ENCODE results near the gene STAT5A. TPM values are rescaled to one million over a fixed set of nuclear protein-coding genes. Genes with fewer than 3 reads are reported as not detected.

Gene STAT5A
- total RNA-seq, 6 experiments from 2014 or later: 4.8 to 11.5 (median 7.7) TPM

- Histone ChIP-seq H3K4me3 (no peak overlapping the region), H3K27me3 (no peaks in the 10 kb centered on the region), H3K36me3 (no peaks in the 10 kb centered on the region), H3K27ac (no peak overlapping the region), H3K9me3 (no peaks in the 10 kb centered on the region), H3K4me1 (peaks cover 0 to 6% (median 2%) of the 10 kb centered on the region in 4 donors)
- no peak for ATAC-seq
- WGBS (ENCODE audit: insufficient coverage, low coverage, low lambda C conversion rate, missing lambda C conversion rate): 91% methylated on average over 4 of the region's 7 CpGs
- TF ChIP-seq, protein P1, sequence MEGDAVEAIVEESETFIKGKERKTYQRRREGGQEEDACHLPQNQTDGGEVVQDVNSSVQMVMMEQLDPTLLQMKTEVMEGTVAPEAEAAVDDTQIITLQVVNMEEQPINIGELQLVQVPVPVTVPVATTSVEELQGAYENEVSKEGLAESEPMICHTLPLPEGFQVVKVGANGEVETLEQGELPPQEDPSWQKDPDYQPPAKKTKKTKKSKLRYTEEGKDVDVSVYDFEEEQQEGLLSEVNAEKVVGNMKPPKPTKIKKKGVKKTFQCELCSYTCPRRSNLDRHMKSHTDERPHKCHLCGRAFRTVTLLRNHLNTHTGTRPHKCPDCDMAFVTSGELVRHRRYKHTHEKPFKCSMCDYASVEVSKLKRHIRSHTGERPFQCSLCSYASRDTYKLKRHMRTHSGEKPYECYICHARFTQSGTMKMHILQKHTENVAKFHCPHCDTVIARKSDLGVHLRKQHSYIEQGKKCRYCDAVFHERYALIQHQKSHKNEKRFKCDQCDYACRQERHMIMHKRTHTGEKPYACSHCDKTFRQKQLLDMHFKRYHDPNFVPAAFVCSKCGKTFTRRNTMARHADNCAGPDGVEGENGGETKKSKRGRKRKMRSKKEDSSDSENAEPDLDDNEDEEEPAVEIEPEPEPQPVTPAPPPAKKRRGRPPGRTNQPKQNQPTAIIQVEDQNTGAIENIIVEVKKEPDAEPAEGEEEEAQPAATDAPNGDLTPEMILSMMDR (IDR thresholded peaks at IDR 0.05): no peak
- TF ChIP-seq POLR2A (IDR thresholded peaks at IDR 0.05): no peak
- intact Hi-C loops (cut with DNase I): no loop called here
- DNase-seq: peak in 1 of 3 donors; percentile 30
Observed at GRCh38 chr17:42283241-42284023, 4.9 kb upstream of the STAT5A start.

DNA sequence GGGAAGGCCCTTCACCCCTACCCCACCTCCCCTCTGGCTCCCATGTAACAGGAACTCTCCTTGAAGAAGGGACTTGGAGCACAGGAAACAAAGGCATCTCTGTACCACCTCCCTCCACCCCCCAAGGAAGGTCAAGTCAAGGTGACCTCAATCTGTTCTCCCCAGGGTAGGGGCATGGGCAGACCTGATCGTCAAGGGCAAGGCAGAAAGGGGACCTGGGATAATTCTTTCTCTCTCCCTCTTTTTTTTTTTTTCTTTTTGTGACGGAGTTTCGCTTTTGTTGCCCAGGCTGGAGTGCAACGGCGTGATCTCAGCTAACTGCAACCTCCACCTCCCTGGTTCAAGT, 4.3 kb upstream of the STAT5A start:
- no peak for ATAC-seq
- Histone ChIP-seq H3K9me3 (no peaks in the 10 kb centered on the region), H3K27ac (no peak overlapping the region), H3K36me3 (no peaks in the 10 kb centered on the region), H3K4me3 (no peak overlapping the region), H3K4me1 (peaks cover 0 to 6% (median 2%) of the 10 kb centered on the region in 4 donors), H3K27me3 (no peaks in the 10 kb centered on the region)
- intact Hi-C loops (cut with DNase I): no loop called here
- whole genome bisulfite sequencing (ENCODE audit: insufficient coverage, low coverage, low lambda C conversion rate, missing lambda C conversion rate): 95% methylated on average over 4 of the region's 5 CpGs
- no peak for TF ChIP-seq POLR2A (IDR thresholded peaks at IDR 0.05)
- TF ChIP-seq, protein P1 (IDR thresholded peaks at IDR 0.05): no peak
- DNase-seq: peak in 1 of 3 donors; percentile 33

GRCh38 chr17:42284566-42284965, 3.7 kb upstream of the STAT5A start:
- ATAC-seq (no peak), DNase-seq (peak in 1 of 3 donors; percentile 22)
- H3K27me3 ChIP-seq: no peaks in the 10 kb centered on the region
- H3K36me3 ChIP-seq: no peaks in the 10 kb centered on the region
- TF ChIP-seq, protein P1 (IDR thresholded peaks at IDR 0.05): no peak
- no peak for TF ChIP-seq POLR2A (IDR thresholded peaks at IDR 0.05)
- H3K9me3 ChIP-seq: no peaks in the 10 kb centered on the region
- intact Hi-C loops (cut with DNase I): no loop called here
- no peak overlapping the region for H3K4me3 ChIP-seq
- peaks cover 0 to 6% (median 2%) of the 10 kb centered on the region in 4 donors for H3K4me1 ChIP-seq
- H3K27ac ChIP-seq: no peak overlapping the region
- WGBS (ENCODE audit: insufficient coverage, low coverage, low lambda C conversion rate, missing lambda C conversion rate): 83% methylated on average over 1 of the region's 7 CpGs

- WGBS (ENCODE audit: insufficient coverage, low coverage, low lambda C conversion rate, missing lambda C conversion rate): 84% methylated on average over 10 of the region's 11 CpGs
- H3K4me1 ChIP-seq: peaks cover 0 to 6% (median 2%) of the 10 kb centered on the region in 4 donors
- TF ChIP-seq, protein P1 (IDR thresholded peaks at IDR 0.05): no peak
- no peak for TF ChIP-seq POLR2A (IDR thresholded peaks at IDR 0.05)
- H3K27me3 ChIP-seq: no peaks in the 10 kb centered on the region
- DNase-seq (peak in 1 of 3 donors; percentile 38), ATAC-seq (no peak)
- H3K36me3 ChIP-seq: no peaks in the 10 kb centered on the region
- H3K27ac ChIP-seq: no peak overlapping the region
- H3K4me3 ChIP-seq: no peak overlapping the region
- intact Hi-C loops (cut with DNase I): no loop called here
- no peaks in the 10 kb centered on the region for H3K9me3 ChIP-seq
Observed at GRCh38 chr17:42285346-42286050, 2.8 kb upstream of the STAT5A start.
